GM12864 (cell line): Measurements from ENCODE around the gene ADCK1.

Experiments used
- DNase-seq: peaks from one replicate; pipeline ENCODE4 v3.0.0-alpha.2; 2011; ENCODE audit warnings: low read depth
- H3K4me3 ChIP-seq: 2 replicates; pipeline ENCODE4 v1.5.1; 2011; ENCODE audit warnings: mild to moderate bottlenecking, low read depth, low read length, control low read depth
- CTCF ChIP-seq: IDR thresholded peaks from 2 replicates; pipeline ENCODE4 v1.5.1; 2011; ENCODE audit warnings: low read depth, mild to moderate bottlenecking, moderate library complexity, low read length, control low read depth, inconsistent platforms; ENCODE audit errors: missing control alignments

The ADCK1 gene

GRCh38 chr14:77980475-77981321, 180.8 kb downstream of the ADCK1 start:
- no peak for TF ChIP-seq CTCF
- DNase-seq: no peak
- H3K4me3 ChIP-seq: no peak overlapping the region
